ENCODE measurements around the gene CATSPERZ.

DNA sequence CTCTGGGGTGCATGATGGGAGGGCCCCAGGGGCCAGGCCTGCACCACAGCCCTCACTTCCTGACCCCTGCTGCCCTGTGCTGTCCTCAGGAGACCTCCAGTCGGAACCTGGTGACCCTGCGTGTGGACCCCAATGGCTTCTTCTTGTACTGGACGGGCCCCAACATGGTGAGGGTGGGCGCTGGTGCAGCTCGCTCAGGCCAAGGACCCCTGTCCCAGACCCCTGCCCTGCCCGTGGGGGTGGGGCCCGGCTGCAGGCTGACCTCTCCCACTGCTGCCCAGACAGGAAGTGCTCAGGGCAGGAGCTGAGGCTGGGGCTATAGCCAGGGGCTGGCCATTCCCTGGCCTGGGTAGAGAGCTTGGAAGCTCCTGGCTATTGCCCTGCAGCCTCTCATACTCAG is 45.8 kb upstream of the CATSPERZ start:
- TF ChIP-seq CTCF (conservative IDR thresholded peaks at IDR 0.05 in 1 of 2, IDR thresholded peaks at IDR 0.05 in 1 of 2; ENCODE audit: extremely low read depth in 1 of 2, insufficient read depth in 1 of 2, low read depth in 1 of 2, low read length in 2 of 2) (no peak), EZH2 (IDR thresholded peaks at IDR 0.05; ENCODE audit: borderline replicate concordance, low read length) (no peak)

Data from mammary epithelial cell (primary cell).